Measurements from ENCODE around the gene SLC27A2.

DNA sequence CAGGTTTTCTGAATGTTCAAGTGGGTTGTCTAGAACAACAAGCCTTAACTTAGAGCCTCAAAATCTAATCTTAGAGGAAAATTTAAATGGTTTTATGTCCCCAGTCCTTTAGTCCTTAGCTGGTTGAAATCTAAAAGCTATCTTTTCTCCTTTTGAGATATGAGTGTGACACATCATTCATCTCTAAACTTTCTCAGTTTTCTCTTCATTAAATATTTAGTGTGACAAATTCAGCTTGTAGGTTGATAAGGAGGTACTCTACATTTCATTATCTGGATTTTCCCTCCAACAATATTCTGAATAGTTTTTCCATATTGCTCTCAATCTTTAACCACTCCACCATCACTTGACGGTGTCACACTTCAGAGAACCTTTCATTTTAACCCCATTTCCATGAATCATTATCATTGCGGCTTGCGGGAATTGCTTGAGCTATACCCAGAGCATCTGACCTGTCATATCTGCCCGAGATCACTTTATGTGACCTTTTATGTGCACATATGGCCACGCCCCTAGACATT lies 46.9 kb upstream of the SLC27A2 start:
- TF ChIP-seq, protein P1, sequence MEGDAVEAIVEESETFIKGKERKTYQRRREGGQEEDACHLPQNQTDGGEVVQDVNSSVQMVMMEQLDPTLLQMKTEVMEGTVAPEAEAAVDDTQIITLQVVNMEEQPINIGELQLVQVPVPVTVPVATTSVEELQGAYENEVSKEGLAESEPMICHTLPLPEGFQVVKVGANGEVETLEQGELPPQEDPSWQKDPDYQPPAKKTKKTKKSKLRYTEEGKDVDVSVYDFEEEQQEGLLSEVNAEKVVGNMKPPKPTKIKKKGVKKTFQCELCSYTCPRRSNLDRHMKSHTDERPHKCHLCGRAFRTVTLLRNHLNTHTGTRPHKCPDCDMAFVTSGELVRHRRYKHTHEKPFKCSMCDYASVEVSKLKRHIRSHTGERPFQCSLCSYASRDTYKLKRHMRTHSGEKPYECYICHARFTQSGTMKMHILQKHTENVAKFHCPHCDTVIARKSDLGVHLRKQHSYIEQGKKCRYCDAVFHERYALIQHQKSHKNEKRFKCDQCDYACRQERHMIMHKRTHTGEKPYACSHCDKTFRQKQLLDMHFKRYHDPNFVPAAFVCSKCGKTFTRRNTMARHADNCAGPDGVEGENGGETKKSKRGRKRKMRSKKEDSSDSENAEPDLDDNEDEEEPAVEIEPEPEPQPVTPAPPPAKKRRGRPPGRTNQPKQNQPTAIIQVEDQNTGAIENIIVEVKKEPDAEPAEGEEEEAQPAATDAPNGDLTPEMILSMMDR (IDR thresholded peaks at IDR 0.05; ENCODE audit: low read depth, low read length), result no peak
- TF ChIP-seq MYC (IDR thresholded peaks at IDR 0.05; ENCODE audit: low read depth, low read length) (no peak), POLR2A (IDR thresholded peaks at IDR 0.05; ENCODE audit: extremely low read depth, insufficient read length) (no peak)
